Left hindlimb (tissue), 1 donor: ENCODE results near the gene USP6NL.

Experiments
- DNase-seq: peaks from one replicate; pipeline ENCODE4 v3.0.0-alpha.2; 2018

Gene USP6NL

DNA sequence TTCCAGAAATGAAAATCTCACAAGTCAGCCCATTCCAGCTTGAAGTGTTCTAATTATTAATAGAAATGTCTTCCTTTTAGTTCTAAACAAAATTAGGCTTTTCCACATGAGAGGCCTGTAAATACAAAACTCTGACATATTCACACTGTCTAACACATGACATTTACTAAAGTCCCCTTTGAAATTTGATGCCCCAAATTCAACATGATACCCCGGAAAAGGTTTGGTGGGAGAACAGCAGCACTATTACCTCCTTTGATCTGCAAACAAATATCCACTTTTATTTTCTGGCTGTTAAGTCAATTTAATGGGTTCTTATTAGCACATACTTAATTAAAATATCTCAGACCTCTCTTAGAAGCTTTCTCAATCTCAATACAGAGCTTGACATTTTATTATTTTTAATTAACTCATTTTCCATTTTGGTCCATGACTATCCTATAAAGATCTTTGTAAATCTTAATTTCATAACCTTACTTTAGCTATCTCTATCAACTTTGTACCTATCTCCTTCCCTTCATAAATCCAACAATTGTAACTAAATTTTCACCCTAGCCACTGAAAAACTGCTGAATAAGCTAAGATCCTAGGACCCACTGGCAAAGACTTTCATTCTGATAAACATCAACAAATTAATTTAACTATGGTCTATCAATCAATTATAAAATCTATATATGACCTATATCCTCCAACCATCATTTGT lies 63.2 kb downstream of the USP6NL start:
- DNase-seq: no peak

DNA sequence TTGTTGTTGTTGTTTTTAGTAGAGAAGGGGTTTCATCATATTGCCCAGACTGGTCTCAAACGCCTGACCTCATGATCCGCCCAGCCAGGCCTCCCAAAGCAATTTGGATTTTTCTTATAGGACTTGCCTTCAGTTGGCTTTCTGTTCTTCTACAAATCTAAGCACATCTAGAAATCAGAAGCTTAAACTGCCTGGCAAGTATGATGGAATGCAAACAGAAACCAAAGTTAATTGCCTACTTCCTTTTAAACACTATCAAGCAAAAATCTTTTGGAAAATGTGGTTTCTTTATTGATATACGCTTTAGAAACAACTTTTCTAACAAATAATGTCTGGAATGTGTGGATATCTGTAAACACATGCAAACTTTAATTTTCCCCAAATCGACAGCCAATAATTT lies 64.9 kb downstream of the USP6NL start:
- no peak for DNase-seq

DNA sequence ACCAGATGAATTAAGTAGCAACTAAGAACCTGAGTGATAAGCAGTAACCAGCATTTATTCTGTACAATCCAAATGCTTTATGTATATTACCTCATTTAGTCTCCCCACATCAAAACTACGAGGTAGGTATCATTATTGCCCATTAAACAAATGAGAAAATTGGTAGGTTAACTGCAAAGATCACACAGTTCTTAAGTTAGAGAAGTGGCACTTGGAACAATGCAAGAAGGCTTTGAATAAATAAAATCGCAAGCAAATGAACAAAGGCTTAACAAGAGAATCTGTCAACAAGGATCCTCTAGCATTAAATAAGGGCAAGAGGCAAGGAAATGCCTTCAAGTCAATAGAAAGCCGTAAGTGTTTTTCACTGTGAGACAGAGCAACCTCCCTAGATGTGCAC lies 70.2 kb downstream of the USP6NL start:
- DNase-seq: no peak

DNA sequence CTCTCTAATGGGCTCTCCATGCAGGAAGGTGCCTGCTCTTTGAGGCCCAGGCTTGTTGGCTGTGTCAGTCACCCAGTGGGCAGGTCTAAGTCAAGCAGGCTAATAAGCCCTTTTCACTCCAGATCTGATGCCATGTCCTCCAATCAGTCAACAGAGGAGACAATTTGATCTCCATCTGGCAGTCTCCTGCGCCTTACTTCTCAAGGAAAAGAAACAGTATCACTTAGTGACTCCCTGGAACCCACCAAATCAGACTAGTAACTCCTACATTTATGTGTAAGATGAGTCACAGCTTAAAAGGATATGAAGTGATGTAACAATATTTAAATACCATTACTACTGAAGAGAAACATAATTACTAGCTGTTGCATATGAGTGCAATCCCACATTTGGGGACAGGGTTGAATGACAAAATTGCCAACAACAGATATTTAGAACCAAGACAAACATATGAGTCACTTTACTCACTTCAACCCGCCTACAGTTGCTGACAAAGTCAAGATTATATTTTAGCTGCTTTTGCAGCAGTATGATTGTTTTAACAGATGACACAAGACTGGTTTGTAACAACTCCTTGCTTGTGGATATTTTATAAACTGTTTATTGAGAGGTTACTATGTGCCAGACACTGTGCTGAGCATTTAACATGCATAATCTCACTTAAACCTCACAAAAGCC lies 72.1 kb downstream of the USP6NL start:
- no peak for DNase-seq

DNA sequence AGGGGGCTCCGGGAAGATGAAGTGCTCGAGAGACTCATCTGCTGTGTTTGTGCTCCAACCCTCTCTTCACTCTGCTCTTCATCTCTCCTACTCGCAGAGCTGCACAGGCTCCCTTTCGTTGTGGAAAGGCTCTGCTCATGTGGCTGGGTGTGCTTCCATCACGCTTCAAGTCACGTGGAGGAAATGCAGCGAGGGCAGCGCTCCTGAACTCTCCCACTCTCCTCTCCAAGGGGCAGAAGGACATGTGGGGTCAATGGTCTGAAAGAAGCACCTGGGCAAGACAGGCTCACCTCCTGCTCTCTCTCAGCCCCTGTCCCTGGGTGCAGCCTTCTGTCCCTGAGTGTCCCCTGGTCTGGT lies 72.6 kb downstream of the USP6NL start:
- no peak for DNase-seq

DNA sequence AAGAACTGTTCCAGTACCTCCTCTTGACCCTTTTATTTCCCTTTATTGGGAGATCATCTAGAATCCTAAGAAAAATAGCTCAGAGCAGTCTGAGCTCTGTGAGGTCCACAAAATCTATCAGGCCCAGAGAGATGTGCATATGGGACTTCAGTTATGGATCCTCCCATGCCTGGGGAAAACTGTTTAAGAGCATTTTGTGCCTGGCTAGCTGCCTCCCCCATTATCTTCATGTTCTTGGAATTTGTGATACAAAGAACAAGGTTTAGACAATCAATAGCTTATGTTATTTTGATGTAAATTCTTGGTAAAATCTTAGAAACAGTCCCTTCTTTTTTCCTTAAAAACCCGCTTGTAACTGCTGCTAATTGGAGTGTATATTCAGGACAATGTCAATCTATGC lies 75.2 kb downstream of the USP6NL start:
- DNase-seq: no peak

DNA sequence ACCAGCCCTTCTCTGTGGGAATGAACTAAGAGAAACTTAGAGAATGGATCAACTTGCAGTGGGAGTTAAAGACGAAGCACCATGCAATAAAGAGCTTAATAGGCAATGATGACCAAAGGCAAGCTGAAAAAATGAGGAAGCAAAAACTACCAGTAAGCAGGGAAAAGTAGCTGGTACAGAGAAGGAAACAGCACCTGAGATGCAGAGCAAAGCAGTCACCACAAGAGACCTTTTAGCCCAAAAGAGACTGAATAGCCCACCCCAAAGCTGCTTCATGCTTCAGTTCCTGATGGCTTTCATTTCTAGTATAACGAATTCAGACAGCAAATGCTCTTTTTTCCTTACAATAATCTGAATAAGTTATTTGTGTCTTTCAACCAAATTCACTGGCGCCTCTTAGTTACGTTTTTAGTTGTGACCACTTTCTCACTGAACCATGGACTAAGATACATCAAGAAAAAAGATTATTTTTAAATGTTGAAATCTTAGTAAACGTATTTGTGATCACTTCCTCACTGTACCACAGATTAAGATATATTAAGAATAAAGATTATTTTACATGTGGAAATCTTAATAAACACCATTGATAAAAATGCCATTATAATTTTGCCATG lies 76.0 kb downstream of the USP6NL start:
- DNase-seq: no peak

DNA sequence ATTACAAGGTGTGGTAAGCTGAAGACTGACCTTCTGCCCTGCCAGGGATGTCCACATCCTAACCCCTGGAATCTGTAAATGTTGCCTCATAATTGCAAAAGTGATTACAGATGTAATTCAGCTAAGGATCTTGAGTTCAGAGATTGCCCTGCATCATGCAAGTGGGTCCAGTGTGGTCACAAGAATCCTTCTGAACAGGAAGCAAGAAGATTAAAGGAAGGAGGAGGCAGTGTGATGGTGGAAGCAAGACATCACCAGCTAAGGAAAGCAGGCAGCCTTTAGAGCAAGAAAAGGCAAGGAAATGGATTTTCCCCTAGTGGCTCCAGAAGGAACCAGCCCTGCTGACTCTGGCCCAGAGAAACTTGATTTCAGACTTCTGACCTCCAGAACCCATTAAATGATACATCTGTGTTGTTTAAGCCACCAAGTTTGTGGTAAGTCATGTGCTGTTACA lies 78.1 kb downstream of the USP6NL start:
- DNase-seq: no peak

DNA sequence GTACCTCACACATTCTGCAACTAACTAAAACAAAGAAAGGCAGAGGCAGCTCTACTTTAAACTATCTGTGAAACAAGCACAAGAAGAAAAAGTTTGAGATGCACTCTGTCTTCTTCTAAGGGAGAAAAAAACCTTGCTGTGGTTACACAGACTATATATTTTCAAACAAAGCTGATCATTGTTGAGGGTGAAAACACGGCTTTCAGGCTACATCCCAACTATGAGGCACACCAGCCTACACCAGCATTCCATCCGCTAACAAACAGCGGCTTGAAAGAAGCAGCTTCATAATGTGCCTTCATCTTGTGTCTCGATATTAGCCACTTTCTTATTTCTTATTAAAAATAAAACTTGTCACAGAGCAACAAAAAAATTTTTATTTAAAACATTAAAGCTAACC lies 79.1 kb downstream of the USP6NL start:
- DNase-seq: no peak

DNA sequence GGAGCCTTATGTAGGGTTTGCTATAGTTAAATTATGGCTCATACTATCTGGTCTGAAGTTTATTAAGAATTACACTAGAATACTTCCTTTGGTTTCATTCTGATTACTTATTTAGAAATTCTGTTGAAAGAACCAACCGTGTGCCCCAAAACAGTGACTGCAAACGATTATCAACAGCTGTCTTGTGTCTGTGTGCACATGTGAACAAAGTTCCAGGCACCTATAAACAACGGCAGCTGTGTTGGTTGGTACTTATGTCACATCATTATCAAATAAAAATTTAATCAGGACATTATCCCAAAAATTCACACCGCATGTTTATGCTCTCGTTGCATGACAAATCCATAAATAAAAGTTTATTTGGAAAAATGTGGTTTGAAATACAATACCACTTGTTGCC lies 80.6 kb downstream of the USP6NL start:
- no peak for DNase-seq

DNA sequence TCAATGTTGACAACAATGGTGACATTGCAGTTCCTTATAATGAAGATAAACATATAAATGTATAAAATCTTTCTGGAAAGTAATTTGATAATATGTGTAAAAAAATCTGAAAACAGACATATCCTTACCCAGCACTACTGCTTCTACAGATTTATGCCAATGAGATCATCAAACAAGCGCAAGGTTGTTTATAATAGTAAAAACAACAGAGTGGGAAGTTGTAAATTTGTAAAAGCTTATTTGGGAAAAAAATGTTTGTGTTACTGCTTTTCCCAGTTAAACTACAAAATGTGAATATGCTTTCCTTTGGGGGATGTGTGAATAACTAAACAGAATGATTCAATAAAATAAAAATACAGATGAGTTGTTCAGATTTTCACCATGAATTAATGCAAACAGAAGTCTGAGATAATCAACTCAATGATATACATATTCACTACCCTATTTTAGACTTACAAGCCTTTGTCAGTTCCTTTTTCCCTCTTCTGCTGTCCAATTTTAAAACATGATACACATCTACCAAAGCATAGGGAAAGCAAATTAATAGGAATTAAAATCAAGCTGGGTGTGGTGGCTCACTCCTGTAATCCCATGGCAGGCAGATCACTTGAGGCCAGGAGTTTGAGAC lies 82.1 kb downstream of the USP6NL start:
- DNase-seq: no peak

DNA sequence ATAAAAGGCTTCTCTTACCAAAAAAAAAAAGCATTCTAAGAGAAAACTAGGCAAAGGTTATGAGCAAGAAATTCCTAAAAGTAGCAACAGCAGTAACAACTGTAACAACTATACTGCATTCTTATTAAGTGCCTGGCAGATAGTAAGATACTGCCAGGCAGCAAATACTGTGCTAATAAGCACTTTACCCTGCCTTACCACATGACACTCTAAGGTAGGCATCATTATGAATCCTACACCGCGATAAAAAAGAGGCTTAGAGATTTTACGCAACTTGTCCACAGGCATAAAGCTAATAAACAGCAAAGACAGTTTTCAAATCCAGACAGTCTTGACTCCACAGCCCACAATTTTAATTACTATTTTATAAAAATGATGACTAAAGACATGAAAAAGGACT lies 83.2 kb downstream of the USP6NL start:
- DNase-seq: no peak

DNA sequence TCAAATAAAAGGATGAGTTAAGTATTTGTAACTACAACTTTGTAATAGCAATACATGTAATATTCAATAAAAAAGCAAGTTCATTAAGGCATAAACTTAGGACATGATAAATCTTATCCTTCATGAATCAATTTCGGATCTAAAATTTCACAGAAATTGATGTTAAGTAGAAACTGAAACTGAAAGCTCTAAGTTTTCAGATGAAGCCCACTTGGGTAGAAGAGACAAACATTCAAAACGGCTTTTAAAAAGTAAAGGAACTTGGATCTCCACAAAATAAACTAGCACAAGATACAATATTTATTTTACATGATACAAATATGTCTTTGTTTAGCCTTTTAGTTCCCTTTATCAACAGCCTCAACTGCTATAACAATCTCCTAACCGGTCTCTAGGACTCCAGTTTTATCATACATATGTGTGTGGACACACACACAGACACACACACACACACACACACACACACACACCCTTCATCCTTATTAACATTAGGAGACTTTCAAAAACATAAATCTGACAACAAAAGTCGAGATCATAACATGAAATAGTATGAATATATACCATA lies 83.7 kb downstream of the USP6NL start:
- no peak for DNase-seq

DNA sequence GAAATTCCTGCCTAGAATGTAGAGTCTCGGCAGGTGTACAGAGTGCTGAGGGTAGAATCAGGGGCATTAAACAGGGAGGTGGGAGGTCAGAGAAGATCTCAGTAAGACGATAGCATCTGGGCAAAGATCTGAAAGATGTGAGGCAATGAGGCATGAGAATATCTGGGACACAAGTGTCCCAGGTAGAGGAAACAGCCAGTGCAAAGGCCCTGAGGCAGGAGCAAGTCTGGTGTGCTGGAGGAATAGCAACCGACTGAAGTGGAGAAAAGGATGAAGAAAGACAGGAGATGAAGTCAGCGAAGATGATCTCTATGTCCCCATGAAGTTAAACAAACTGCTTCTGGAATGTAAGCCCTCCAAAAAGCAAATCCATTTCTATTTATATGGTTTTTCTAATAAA lies 84.4 kb downstream of the USP6NL start:
- DNase-seq: no peak

DNA sequence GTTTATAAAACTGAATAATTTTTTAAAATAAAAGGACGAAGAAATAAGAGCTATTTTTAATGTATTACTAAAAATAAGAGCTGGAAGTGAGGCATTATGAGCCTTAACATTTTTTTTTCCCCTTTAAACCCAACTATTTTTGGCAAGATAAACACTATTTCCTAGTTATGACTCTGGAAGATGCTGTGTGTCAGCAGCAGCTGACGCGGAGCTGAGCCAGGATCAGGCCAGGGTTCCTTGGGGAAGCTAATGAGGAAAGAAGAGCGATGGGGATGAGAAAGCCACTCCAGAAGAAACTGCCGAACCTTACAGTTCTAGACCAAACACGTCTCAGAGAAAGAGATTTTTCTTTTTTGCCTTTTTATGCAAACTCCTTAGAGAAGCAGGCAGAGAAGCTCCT lies 85.9 kb downstream of the USP6NL start:
- peak; percentile 40 for DNase-seq

DNA sequence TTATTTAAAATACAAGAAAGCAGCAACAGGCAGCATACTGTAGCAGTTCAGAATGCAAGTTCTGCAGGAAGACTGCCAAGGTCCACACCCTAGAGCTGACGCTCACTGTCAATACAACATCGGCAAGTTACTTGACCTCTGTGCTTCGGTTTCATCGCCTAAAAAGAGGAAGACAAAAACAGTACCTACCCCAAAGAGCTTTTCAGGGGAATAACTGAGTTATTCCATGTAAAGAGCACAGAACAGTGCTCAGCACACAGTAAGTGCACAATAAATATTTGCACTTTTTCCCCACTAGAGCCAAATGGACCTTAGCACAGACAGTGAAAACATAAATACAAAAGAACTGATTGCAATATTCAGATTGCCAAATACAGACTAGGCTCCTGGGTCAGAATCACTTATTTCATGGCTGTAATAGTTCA lies 88.6 kb downstream of the USP6NL start:
- DNase-seq: no peak

DNA sequence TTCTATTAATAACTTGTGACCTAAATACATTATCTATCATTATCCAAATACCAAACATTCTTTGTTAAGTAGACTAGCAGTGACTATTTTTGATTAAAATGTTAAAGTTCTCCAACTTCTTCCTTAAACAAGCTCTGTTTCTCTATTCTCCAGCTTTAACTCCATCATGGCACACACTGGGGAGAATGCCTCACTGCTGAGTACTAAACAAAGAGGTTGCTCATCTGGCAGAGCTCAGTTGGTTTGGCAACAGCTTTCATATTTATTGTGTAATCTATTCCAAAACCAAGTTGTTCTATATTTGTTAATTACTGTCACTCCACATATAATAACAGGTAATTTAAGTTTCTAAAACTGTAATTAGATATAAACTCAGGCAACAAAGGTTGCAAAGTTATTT lies 89.6 kb downstream of the USP6NL start:
- no peak for DNase-seq

DNA sequence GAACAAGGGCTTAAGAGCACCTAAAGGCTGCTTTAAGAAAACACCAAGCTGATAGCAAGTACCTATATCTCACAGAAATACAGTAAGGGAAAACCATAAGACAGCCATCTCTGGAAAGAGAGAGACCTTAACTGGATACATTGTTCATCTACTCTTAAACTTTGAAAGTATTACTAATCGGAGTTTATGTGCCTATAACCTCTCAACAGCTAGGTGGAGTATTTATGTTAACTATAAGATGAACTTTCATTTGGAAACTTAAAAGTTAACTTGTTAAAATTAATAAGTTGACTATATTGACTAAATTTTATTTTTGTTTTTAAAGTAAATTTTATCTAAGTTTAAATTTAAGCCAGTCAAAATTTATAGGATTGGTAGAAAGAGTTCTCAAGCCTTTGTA lies 90.6 kb downstream of the USP6NL start:
- no peak for DNase-seq

DNA sequence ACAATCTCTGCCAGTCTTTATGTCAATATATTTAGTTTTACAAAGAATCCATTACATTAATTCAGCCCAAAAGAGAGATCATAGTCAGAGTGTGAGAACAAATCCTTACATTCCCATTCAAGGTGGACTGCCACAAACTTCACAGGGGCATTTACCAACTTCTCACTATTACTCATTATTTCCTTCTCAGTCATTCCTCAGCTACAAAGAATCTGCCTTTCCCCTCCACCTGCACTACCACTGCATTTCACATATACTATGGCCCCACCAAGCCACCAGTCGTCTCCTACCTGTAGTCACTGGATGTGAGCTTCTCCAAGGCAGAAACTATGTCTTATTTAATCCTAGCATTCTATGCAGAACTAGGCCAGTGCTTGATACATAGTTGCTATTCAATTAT lies 94.3 kb downstream of the USP6NL start:
- no peak for DNase-seq

DNA sequence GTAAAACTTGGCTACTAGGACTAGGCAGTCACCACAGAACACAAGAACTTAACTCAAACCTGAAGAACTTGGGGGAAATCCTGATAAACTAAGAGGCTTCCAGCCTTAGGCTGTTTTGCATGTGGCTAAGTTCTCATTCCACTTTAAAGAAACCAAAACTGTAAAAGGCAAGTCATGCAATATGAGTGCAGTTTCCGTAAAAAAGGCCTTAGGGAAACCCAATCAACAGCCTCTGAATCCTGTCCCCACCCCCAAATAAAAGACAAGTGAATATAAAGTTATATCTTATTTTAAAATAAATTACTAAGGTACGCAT lies 95.1 kb downstream of the USP6NL start:
- DNase-seq: no peak

DNA sequence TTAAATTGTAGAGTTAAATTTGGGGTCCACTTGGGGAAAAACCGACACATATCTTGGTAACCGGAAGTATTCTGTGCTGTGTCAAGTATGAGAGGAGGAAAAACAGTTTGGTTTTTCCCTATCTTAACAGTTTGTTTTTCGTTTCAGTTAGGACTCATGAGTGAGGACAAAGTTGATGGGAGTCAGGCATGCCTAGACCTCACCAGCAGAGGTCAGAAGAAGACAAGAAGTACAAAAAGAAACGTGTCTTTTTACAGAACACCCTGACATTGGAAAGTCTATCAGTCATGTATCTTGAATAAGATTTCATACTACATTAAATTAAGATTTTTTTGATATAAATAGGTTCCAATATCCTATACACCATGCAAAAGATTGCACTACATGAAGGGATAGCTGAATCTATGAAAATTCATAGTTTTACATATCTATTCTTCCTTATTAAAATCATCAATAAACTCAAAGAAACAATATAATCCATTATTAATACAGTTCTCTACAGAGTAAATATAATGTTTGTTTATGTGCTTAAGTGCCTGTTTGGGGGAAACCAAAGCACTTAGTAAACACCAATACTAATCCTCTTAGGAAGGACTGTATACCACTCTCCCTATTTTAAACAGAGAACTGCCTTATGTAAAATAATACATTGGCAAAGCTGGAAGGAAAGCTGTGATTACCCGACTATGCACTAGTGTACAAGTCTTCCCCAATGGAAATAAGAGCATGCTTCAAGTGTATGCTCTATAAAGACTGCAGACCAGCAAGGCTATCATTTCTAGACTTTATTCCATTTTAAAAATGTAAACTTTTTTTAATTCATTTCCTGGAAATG lies 95.6 kb downstream of the USP6NL start:
- peak; percentile 38 for DNase-seq

DNA sequence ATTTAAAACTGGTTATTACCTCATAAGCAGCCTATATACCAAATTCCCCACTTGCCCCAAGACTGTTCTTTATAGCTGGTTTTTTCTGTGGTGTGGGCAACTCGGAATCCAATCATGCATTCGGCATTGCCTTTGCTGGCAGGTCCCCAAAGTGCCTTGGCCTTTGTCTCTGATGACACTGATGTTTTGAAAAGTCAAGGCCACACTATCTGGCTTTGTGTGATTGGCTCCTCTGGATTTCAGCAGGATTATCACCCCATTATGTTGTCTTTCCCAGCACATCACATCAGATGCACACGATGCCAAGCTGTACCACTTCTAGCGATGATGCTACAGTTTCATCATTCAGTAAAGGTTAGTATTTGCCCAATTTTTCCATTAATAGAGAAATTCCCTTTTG lies 97.7 kb downstream of the USP6NL start:
- DNase-seq: no peak

DNA sequence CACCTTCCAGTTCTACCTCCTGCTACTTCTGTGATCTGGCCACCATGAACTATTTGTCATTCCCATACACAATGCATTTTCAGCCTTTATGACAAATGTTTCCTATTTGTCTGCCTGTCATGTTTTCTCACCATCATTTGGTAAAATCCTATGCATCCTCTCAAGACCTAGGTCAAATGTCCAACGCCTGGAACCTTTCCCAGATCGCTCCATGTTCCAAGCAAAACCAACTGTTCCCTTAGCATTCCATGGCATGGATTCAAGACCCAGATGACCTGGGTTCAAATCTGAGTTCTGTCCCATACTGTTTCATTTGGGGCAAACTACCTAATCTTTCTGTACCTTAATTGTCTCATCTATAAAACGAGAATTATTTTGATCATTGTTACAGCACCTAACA lies 98.9 kb downstream of the USP6NL start:
- no peak for DNase-seq
